RPMI8226 (cell line): ENCODE results near the gene TTC38.
"Not testable (repeated sequence)": the region's sequence is repeated elsewhere in the genome, so short reads cannot be mapped to it uniquely, and the experiment has no call there.

ENCODE experiments used
- DNase-seq: peaks from one replicate; pipeline ENCODE4 v3.0.0-alpha.2; 2015

Gene TTC38

DNA sequence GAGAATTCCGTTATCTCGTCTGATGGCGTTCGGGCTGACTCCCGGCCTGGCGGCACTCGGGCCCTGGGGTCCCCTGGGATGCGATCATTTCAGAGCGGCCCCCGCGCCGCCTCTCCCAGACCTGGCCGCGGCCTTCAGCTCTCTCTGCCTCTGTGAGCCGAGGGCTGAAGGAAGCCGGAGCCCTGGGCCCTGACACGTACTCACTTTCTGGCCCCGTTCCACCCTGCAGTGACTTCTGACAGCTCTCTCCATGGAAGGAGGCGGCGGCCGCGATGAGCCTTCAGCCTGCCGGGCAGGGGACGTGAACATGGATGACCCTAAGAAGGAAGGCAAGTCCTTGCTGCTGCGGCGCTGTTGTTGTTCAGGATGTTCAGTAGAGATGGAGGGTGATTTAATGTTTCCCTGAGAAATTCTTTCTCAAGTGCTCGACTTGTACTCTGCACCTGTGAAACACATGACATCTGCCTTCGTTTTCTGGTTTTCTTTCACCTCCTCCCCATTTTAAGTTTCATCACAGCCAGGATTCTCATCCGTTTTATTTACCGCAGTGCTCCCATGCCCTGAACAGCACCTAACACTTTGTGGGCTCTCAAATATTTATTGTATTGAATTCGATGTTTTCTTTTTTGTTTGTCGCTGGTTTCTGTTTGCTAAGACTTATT lies 29.5 kb downstream of the TTC38 start:
- DNase-seq, result peak; percentile 57

DNA sequence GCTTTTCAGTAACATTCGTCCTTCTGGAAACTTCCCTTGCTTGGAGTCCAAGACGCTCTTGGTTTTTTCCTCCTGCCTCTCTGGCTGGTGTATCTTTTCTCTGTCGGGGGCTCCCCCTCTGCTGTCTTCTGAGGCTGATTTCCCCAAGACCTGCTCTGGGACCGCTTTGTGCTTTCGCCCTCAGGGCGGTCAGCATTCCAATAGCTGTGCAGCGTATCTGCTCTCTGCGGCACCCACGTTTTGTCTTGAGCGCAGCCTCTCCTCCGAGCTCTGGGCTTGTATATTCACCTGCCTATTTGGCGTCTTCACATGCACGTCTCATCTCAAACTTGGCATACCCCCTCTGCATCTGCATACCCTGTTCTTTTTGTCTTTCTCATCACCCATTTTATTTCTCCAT lies 31.3 kb downstream of the TTC38 start:
- no peak for DNase-seq

DNA sequence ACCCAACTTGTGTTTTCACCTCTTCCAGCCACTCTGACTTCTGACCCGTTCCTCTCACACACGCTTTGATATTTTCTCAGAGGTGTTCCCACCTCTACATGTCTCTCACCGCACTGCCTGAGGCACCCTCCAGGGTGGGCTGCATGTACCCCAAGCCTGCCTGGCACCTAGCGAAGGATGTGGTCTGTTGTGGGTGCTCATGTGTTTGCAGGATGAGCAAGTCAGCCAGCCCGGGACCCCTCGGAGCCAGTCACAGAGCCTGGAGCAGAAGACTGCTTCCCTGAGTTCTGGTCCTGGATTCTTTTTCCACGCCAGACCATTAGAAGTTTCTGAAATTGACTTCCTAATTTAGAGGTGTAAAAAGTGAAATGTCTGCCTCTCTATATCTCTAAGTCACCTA lies 32.7 kb downstream of the TTC38 start:
- DNase-seq, result no peak

DNA sequence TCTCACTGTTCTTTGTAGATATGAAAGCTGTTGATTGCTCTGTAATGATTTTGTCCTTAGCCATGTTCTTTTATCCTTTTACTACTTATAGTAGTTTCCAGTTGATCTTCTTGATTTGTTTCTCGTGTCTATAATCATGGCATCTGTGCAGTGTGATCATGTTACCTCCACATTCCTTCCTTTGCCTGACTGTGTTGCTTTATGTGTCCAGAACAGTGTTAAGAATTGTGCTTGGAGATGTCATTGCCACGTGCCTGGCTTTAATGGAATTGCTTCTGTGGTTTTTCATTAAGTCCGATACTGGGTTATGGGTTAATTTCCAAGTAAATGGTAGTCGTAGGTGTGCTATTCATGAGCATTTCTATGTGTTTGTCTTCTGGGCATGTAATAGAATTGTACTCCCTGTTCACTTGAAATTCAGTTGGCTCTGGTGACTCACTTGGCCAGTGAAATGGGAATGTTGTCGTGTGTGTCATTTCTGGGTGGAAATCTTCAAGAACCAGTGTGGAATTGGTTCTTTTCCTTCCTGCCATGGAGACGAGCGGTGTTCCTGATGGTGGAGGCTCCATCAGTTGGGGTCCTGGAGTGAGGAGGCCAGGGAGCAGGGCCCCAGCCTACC lies 35.6 kb downstream of the TTC38 start:
- no peak for DNase-seq

DNA sequence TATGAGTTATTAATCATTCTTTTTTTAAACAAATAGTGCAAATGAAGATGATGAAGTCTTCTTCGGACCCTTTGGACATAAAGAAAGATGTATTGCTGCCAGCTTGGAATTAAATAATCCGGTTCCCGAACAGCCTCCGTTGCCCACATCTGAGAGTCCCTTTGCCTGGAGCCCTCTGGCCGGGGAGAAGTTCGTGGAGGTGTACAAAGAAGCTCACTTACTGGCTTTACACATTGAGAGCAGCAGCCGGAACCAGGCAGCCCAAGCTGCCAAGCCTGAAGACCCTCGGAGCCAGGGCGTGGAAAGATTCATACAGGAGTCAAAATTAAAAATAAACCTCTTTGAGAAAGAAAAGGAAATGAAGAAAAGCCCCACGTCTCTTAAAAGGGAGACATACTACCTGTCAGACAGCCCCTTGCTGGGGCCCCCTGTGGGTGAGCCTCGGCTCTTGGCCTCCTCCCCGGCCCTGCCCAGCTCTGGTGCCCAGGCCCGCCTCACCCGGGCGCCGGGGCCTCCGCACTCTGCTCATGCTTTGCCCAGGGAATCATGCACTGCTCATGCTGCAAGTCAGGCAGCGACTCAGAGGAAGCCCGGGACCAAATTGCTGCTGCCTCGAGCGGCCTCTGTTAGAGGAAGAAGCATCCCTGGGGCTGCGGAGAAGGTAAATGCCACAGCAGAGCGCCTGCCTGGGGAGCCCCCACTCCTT lies 40.6 kb downstream of the TTC38 start:
- DNase-seq, result no peak

DNA sequence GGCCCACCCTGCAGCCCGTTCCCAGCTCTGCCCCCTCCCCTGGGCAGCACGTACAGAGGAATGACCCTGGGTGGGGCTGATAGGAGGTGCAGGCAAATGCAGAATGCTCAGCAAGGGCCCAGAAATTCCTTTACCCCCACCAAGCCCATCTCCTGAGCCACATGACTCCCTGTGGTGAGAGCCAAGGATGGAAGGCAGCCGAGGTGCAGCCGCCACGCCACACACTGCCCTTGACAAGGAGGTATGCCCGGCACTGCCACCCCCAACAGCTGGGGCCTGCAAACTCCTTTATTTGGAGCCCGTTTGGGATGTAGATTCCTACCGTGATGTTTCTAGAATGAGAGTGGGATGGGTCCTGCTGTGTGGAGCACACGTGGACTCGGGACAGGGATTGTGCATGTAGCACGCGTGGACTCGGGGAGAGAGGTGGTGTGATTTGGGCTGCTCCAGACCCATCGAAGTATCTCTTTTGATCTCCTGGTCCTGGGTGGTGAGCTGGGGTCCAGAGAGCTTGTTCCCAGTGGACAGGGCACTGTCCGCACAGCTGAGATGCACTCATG lies 41.8 kb downstream of the TTC38 start:
- DNase-seq, result no peak

DNA sequence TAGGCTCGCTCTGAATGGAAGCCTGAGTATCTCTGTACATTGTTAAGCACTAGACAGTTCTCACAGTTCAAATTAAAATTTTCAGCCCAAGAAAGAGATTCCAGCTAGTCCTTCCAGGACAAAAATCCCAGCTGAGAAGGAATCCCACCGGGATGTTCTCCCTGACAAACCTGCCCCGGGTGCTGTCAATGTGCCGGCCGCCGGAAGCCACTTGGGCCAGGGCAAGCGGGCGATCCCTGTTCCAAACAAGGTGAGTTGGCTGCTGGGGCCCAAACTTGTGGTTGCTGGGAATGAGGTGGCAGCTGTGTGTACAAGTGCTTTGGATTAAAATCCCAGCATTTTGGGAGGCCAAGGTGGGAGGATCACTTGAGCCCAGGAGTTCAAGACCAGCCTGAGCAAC lies 44.2 kb downstream of the TTC38 start:
- no peak for DNase-seq

DNA sequence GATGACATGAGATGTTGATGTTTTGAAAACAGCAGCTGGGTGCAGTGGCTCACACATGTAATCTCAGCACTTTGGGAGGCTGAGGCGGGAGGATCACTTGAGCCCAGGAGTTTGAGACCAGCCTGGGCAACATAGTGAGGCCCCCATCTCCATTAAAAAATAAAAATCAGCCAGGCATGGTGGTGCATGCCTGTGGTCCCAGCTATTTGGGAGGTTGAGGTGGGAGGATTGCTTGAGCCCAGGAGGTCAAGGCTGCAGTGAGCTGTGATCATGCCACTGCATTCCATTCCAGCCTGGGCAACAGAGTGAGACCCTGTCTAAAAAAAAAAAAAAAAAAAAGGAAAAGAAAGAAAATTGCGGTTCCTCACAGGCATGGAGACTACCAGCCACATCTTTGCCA lies 45.0 kb downstream of the TTC38 start:
- not testable (repeated sequence) for DNase-seq

DNA sequence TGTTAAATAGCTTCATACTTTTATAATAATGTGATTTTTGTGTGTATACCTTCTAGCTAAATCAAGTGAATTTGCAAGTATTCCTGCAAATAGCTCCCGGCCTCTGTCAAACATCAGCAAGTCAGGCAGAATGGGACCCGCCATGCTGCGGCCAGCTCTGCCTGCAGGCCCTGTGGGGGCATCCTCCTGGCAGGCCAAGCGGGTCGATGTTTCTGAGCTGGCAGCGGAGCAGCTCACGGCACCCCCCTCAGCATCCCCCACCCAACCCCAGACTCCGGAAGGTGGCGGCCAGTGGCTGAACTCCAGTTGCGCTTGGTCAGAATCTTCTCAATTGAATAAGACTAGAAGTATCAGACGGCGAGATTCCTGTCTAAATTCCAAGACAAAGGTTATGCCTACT lies 48.2 kb downstream of the TTC38 start:
- DNase-seq, result no peak

DNA sequence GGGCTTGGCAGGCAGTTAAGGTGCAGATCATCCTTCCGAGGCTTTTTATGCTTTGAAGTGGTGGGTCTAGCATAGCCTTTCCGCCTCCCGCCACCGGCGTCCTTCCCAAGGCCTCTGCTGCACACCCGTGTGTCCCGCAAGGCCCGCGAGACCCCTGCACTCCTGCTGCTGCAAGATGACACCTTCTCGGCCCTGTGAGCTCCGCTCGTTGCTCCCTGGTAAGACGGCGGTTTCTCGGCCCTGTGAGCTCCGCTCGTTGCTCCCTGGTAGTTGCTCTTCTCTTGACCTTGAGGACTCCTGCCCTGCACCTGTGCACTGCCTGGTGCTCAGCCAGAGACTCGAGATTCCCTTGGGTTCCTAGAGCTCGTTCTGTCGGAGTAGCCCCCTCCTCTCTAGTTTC lies 49.8 kb downstream of the TTC38 start:
- DNase-seq, result no peak

DNA sequence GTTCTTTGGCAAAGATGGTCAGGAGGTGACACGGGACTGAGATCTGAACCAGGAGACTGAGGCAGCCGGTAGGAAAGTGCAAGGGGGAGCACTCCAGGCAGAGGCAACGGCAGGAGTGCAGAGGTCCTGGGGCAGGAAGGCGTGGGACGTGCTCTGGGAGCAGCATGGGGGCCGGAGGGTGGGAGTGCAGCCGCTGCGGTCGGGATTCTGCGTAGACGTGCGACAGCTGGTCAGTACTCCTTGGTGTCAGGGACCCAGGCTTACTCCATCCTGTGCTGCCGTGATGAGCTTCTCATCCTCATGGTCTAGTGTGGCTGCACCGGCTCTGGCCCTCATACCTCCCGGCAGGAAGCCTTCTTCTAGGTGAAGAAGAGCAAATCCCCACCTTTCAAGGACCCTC lies 50.8 kb downstream of the TTC38 start:
- DNase-seq, result no peak

DNA sequence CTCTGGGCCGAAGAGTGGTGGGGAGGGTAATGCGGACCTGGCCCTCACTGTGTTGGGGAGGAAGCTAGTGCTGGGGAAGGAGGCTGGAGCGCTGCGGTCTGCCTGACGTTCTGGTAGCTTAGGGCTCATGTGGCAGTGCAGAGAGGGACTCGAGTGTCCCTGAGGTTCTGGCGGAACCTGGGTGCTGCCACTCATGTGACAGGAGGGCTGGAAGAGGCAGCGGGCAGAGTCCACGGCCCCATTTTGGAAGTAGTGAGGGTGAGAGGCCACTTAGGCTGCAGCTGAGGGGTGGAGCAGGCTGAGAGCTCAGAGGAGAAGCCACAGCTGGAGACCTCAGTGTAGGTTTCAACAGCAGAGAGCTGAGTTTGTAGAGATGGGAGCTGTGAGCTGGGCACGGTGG lies 51.5 kb downstream of the TTC38 start:
- no peak for DNase-seq

DNA sequence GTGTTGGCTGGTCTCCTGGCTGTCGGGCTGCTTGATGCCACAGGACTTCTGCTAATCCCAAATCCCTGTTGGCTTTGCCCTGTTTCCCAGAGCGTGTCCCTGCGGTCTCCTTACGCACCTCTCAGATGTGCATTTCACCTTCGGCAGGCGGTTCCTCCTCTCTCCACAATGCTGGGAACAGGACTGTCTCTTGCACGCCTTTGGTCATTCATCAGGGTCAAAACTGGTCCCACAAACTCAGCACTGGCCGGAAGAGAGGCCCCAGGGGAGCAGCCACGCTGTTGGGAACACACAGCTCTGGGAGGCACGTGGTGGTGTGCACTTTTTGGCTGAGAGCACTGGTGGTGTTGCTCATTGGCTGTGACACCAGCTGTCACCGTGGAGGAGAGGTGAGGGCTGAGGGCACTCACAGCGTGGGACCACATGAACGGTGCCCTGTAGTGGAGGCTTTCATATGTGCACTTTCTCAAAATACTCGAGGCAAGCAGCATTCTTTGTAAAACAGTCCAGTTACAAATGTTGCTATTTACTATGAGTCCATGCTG lies 52.4 kb downstream of the TTC38 start:
- no peak for DNase-seq

DNA sequence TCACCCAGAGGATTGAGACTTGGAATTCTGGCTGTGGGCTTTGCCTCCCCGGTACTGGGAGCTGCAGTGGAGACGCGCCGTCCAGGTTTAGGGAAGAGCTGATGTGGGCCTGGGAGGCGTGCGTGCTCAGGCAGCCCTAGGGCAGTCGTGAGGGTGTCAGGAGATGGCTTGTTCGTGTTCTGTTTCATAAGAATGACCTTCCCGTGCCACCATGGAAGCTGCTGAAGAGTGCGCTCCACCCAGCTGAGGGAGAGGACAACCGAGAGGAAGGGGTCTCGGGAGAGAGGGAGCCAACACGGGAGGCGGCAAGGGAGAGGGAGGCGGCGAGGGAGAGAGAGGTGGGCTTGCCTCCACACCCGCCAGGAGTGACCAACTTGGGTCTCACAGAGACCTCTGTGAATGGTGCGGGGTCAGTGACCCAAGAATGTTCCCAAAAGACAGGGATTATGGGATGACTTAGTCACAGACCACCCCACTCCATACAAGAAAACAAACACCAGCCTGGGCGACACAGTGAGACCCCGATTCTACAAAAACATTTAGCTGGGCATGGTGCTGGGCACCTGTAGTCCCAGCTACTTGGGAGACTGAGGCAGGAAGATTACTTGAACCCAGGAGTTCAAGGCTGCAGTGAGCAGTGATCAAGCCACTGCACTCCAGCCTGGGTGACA lies 53.0 kb downstream of the TTC38 start:
- DNase-seq, result no peak

DNA sequence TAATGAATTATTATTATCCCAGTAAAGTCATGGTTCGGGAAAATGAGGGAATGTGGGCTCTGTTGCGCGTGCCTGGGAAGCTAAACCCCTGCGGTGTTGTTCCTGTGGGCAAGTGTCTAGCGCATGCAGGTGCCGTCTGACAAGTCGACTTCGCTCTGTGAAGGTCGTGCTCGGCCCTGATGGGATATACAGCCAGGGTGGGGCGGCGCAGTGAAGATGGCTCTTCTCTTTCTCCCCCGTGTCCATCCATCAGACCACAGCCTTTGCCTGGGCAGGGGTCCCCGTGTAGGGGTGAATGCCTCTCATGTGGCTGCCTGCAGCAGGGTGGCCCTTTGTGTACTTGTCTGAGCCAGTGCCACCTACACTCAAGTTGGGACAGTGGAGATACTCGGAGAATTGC lies 54.9 kb downstream of the TTC38 start:
- DNase-seq, result no peak

DNA sequence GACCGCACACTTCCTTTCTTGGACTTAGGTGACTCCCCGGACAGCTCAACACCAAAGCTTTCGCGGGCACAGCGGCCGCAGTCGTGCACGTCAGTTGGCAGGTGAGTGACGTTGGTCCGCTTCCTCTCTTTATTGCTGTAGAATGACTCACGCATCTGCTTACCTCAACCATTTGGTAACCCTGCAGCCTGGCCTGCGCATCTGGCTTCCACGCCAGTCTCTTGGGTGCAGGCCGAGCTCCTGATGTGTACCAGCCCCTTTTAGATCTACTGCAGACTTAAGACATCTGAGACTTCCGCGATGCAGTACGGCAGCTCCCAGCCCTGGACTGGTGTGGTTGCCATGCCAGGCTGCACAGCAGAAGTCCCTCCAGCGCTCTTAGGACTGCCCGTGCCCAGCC lies 55.4 kb downstream of the TTC38 start:
- no peak for DNase-seq

DNA sequence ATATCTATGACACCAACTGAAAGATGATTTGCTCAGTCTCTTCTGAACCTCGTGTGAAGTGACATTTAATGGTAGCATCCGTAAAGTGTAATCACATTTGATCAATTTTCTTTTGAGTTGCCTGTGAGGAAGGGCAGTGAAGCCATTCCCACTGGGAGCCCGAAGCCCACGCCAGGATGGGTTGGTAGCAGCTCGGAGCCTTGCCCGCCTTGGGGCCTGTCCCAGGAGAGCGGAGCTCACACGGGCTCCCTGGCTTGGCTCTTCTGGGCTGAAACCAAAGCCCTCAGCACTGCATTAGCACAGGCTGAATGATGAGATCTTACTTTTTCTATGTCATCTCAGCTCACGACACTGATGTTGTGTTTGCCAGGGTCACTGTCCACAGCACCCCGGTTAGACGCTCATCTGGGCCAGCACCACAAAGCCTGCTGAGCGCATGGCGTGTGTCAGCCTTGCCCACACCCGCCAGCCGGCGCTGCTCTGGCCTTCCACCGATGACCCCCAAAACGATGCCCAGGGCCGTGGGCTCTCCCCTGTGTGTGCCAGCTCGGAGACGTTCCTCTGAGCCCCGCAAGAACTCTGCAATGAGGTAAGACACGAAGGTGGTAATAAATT lies 58.4 kb downstream of the TTC38 start:
- DNase-seq, result no peak

DNA sequence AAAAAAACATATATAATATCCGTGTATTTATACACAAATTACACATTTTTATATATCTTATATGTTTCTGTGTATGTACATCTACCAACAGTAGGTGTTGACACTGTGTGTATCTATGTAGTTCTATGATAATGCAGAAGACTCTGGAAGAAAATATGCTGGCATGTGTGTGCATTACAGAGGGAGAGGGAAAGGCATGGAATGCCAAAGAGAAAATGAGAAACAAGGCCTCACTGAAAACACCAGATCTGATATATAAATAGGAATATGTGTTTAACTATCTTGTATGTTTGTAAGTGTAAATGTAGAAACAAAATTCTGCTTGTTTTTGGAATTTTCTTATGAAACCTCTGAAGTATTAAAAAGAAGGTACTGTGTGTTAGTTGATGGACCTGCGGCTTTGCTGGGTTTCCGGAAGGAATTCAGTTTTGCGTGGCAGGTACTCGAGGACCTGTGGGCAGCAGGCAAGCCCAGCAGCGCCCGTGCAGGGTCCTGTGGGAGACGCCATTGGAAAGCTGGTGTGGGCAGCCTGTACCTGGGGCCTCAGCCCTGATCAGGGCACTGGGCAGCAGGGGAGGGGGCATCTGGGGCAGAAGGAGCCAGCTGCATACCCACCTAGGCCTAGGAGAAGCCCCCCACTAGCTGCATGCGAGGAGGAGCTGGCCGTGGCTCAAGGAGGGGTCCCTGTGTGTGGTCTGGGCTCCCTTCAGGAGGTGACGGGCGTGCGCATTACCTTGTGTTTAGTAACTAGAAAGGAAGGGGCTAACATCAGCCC lies 60.1 kb downstream of the TTC38 start:
- no peak for DNase-seq

DNA sequence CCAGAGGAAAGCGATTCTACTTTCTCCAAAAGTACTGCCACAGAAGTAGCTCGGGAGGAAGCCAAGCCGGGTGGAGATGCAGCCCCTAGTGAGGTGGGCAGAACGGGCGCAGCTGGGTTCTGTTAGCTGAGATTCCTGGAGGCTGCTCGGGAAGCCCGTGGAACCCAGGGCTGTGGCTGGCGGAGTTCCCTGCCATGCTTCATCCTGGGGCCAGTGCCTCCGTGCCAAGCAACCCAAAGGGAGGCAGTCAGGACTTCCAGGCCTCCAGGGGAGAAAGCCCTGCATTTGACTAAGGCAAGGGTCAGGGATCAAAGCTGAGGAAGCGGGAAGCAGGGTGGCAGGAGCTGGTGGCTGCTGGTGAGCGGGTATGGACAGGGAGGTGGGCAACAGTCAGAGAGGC lies 61.0 kb downstream of the TTC38 start:
- DNase-seq, result no peak

DNA sequence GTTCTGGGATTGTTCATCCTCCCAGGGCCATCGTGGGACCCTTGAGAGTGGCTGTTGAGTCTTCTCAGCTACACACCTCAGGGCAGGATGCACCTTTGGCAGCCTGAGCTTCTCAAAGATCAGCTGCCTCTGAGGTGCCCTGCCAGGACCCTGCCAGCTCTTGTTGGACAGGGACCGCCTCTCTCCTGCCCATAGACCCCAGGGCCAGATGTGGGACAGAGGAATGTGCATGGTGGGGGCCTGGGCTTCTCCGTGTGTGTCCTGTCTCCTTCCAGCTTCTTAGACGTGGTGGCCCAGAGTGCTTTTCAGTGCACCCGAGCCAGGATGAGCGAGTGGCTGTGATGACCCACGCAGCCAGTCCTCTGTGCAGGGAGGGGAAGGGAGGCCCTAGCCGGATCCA lies 61.8 kb downstream of the TTC38 start:
- no peak for DNase-seq

DNA sequence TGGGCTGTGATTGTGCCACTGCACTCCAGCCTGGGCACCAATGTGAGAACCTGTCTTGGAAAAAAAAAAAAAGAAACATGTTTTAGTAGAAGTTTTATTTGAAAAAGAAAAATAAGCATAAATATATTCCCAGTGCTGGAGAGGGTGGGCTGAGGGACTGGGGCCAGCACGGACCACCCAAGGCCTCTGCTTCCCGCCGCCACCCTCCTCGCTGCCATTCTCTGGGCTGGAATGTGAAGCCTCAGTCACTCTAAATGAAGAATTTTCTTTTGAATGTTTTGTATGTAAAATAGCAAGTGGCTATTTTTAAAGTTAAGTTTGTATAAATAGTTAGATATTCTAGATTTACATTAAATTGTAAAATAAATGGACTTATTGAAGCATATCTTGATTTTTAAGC lies 62.6 kb downstream of the TTC38 start:
- DNase-seq, result no peak

DNA sequence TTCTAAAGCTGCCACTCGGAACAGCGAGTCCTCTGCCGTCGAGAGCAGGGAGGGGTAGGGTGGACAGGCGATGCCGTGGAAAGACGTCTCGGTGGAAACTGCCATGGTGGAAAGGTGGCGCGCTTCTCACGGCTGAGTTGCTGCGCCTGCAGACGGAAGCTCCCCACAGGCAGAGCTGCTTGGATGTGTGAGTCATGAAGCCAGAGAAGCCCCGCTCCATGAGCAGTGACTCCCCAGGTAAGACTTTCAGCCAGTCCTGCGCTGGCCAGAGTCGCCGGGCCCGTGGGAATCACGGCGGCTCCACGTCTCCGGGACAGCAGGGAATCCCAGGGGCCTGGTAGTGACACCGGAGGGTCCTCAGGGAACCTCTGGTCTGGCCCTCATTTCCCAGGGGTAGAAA lies 63.7 kb downstream of the TTC38 start:
- no peak for DNase-seq
